ENCODE measurements around the gene LIMS2.

Gene LIMS2

DNA sequence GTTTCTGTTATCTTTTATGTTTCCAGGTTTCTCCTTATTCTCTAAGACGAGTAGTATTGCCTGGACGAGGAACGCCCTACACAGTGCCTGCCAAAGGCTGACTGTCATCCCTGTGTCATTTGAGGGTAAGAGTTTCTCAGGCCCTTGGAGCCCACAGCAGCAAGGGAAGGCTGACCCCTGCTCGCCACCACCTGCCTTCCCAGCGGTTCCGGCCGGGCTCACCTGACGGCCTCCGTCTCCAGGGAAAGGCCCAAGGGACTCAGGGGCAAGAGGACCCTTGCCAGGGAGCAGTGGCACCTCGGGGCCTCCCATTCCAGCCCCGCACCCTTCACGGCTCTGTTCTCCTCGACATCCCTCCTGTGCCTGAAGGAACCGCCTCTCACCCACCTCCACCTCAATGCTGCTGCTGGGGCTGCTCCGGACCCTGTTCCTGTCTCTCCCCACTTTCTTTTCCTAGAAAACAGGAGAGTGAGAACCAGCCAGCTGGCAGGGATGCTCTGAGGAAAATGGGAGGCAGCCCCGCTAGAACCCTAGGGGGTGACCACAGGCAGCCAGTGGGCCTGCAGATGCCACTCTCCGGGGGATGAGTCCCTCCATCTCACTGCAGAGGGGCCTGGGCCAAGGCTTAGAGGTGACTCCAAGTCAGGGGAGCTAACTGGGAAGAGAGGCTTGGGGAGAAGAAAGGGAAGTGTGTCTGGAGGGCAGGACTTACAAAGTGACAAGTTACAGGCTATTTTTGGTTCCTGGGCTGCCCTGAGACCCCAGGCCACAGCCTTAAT, 1.9 kb downstream of the LIMS2 start:
- DNase-seq: no peak

DNA sequence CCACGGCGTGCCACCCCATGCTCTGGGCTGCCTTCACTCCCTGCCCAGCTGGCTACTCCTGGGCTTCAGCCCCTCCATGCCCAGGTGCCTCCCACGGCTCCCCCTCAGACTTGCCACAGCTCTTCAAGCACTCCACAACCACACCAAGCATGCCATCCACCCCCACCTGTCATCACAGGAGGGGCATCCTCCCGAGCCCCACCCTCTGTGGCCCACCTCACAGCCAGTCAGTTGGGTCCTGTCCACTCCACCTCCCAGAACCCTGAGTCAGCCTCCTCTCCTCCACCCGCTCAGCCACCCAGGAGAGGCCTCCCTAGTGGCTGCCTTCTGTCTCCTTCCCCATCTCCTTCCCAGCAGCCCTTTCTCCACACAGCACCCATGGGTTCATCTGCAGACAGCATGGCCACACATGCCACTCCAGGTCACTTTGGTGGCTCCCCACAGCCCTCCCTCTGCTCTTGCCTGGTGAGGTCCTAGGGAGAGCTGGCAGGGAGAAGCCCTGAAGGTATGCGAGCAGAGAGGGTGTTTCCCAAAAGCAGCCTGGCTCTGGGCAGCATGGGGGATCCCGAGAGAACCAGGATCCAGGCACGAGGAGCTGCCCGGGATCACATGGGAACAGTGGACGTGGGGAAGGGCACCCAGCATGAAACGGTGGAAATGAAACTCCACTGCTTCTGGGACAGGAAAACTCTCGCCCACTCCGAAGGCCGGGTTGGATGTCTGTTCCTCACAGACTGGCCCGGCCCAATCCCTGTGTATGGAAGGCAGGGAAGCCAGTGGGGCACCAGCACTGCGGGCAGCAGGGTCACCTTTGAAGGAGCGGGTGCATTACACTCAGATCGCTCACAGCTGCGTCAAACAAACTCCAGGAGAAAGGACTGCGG, 2.7 kb downstream of the LIMS2 start:
- no peak for DNase-seq

DNA sequence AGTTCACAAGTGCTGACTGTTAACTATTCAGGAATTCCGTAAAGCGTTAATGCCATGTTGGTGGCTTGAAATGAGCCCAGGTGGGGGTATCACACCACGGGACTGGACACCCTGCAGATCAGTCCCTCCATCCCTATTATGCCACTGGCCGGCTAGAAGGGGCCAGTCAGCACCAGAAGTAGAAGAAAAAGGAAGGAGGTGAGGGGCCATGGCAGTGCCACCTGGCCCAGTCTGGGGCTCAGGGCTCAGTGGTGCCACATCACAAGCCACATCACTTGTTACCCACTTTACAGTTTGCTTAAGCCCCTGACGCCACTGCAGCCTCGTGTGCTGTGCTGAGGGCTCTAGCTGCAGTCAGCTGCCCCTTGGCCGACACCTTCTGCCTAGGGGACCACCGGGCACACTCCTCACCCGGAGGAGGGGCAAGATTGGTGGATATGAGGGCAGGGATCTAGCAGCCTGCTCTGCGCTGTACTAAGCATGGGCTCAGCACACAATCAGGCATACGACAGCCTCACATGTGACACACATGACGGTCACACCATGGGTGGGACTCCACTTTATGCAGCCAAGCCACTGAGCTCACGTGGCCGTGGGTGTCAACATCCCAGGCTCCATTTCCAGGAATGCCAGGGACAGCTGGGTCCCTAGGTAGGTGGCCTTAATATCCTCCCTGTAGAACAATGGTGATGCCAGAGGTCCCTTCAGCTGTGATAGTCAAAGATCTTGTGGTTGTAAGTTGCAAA, 3.6 kb downstream of the LIMS2 start:
- no peak for DNase-seq

DNA sequence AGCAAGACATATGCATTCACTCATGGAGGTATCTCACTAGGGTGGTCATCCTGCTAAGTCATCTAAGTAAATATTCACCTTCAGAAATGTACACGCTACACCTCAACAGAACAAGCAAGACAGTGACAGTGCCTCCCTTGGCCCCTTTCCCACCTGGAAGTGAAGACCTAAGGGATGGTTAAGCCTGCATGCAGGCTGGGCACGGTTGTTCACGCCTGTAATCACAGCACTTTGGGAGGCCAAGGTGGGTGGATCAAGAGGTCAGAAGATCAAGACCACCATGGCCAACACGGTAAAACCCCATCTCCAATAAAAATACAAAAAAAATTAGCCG, 4.4 kb downstream of the LIMS2 start:
- DNase-seq: no peak

DNA sequence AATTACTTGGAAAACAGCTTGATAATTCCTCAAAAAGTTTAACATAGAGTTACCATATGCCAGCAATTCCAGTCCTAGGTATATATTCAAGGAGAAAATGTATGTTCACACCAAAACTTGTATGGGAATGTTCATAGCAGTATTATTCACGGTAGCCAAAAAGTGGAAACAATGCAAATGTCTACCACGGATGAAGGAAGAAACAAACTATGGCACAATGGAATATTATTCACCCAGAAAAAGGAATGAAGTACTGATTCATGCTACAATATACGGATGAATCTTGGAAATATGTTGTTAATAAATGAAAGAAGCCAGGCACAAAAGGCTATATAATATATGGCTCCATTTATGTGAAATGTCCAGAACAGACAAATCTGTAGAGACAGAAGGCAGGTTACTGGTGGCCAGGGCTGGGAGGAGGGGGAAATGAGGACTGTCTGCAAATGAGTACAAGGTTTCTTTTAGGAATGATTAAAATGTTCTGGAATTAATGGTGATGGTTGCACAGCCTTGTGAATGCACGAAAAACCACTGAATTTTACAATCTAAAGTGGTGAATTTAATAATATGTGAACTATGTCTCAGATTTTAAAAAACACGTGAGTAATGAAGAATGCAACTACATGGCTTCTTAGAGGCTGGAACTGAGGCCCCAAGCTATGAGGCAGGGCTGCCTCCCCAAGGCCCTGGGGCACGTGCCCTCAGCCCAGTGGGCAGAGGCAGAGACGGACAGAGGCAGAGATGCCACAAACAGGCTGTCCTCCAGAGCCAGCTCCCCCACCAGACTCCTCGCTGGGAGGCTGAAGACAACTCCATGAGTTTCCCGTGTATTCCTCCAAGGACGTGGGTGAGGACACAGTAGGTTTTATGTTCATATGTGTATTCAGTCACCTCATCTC, 5.0 kb downstream of the LIMS2 start:
- no peak for DNase-seq

DNA sequence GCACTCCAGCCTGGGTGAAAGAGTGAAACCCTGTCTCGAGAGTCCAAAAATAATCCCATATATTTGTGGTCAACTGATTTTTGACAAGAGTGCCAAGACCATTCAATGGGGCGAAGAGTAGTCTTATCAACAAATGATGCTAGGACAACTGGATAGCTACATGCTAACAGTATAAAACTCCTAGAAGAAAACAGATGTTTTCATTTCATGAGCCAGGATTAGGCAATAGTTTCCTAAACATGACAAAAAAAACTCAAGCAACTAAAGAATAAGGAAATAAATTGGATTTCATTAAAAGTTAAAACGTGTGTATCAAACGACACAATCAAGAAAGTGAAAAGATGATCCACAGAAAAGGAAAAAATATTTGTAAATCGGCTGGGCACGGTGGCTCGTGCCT, 6.3 kb downstream of the LIMS2 start:
- DNase-seq: no peak

DNA sequence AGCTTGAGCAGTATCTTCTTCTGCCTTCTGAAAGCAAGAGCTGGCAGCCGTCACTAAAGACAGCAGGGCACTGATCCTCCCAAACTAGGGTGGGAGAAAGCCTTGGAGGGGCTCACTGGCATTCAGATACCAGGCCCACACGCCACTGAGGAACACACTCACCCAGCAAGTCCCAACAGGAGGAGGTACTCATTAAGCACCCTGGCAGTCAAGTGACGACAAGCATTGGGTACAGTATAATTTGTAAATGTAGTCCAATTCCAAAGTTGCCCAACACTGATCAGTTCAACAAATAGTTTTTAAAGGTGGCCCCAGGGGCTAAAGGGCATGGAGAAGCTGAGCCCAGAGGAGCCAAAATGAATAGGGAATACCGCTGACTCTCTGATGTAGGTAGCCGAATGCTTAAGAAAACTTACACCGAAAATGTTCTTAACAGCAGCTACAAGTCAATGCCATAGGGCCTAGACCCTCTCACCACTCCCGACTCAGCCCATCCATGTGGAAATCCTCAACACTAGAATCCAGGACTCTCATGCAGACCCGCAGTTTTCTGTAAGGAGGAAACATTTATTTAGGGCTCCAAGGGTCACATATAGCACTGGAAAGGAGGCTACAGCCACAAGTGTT, 9.9 kb downstream of the LIMS2 start:
- no peak for DNase-seq

DNA sequence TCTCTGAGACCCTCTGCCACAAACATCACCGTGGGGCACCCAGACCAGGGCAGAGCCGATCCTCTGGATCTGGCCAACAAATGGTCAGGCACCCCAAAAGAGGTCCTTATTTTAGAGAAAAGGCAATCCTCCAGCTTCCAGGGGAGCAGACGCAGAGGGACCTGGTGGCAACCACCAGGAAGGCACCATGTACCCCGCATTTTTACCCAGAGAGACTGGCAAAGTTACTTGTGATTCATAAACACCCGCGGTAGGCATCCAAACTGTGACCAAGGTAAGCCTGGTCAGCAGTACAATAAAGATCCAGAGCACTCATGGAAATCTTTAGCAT, 10.5 kb downstream of the LIMS2 start:
- DNase-seq: no peak

DNA sequence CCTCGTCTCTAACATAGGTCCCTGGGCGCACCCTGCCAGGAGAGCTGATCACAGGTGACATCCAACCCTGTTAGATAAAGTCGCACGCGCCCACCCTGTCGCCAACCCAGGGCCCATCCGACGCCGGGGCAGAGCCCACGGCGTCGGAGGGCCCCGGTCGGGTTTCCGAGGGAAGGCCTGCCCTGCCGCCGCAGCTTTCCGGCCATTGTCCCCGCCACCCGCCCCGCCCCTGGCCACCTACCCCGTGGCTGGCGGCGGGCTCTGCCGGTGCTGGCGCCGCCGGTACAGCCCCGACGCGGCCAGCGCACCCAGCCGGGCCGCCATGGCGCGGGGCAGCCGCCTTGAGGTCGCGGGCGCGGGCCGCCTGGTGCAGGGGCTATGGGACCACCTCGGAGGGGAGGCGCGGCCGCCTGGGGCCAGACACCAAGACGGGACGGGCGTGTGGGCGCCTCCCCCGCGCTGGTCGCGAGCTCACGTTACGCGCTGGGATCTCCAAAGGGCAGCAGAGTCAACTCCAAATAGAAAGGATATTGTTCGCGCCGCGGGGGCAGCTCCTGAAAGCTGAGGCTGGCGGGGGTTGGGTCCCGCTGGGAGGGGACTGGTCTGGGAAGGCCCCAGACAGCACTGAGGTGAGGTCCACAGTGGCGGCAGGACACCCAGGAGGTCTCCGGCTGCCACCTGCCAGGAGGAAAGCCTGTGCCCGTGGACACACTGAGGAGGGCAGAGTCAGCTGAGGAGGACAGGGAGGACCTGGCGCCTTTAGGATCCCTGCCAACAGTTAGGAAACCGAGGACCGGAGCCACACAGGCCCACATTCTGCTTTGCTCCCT, 11.1 kb downstream of the LIMS2 start:
- DNase-seq: no peak

DNA sequence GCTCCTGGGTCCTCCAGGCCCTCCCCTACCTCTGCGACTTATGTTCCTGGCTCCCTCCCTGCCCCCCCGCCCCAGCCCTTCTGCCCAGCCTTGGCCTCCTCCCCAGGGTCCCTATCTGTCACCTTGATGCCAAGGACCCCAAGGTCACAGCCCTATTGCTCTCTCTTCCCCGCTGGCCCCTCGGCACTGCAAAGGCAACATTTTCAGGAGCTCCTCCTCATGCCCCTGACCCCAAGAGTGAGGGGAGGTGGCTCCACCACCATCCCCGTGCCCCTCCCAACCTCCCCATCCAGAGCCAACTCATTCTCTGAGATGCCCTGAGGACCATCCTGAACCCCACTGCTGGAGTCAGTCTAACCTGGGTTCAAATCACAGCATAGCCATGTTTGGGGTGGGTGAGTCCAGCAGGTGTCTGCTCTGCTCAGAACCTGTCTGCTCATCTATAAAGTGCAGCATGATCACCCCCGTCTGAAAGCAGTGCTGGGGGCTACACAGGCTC, 11.7 kb downstream of the LIMS2 start:
- no peak for DNase-seq

DNA sequence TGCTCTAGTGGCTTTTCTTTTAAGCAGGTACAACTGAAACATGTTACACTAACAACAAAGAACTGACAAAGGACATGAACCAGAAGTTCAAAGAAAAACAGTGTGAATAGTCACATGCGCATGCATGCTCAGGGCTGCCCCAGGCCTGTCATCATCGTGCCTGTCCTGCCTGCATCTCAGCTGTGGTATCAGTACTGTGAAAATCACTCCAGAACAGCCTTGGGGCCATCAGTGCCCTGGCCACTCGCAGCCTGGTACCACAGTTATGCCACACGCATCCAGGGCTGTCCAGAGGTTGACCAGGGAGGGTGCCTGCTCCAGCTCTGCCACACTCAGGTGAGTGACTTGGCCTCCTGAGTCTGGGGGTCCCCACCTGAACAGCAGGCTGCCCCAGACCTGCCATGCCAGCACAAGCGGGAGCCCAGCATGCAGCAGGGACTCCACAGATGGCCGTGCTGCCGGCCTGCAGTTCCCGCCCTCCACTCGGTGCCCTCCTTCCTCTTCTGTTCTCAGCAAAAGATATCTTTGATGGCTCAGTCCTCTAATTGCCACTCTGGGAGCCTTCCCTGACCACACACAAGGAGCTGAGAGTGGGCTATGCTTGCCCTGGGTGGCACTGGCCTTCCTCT, 12.3 kb downstream of the LIMS2 start:
- no peak for DNase-seq

DNA sequence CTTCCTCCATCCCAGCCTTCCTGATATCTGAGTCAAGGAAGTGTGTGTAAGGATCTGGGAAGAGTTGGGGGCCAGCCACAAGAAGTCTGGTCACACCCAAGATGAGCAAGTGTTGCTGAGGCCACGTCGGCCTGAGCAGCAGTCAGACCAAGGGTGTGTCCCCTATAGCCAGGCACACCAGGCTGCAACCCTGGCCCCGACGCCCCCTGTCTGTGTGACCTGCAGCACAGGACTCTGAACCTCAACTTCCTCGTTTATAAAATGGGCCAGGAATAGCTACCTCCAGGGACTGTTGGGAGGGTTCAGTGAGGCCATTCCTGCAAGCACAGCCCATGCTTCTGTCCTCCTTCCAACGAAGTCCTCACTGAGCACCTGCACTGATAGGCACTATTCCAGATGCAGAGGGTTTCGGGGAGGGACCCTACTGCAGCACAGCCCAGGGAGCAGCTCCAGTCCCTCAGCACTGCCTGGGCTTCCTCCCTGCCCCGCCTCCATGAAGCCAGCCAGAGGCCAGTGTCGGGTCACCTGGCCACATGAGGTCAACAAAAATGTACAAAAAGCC, 13.3 kb downstream of the LIMS2 start:
- DNase-seq: no peak

DNA sequence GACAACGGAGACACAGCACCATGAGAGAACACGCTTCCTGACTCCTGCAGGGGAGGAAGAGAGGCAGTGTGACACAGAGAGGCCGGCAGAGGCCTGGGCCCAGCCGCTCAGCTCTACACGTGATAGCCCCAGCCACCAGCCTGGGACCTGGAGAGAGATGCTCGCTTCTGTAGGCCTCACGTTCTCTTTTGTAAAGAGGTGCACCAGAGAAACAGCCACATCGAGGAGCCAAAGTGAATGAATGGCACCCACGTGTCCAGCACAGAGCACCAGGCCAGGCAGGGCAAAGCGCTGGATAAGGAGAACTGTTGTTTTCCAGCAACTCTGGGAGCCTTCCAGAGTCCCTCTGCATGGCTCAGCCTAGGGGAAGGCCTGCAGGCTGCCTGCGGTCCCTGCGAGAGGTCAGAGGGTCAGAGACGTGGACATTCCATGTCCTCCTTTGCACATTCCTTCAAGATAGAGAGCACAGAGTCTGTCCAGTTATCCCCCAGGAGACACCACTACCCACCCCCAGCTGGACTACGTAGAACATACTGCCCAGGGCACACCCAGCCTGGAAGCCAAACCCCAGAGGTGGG, 14.2 kb downstream of the LIMS2 start:
- DNase-seq: no peak

DNA sequence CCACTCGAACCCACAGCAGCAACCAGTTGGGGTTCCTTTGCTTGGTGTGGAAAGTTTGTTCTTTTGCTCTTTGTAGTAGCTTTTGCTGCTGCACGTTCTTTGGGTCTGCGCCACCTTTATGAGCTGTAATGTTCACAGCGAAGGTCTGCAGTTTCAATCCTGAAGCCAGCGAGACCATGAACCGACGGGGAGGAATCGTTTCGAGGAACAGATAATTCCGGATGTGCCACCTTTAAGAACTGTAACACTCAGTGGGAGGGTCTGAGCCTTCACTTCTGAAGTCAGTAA, 15.1 kb downstream of the LIMS2 start:
- DNase-seq: no peak

DNA sequence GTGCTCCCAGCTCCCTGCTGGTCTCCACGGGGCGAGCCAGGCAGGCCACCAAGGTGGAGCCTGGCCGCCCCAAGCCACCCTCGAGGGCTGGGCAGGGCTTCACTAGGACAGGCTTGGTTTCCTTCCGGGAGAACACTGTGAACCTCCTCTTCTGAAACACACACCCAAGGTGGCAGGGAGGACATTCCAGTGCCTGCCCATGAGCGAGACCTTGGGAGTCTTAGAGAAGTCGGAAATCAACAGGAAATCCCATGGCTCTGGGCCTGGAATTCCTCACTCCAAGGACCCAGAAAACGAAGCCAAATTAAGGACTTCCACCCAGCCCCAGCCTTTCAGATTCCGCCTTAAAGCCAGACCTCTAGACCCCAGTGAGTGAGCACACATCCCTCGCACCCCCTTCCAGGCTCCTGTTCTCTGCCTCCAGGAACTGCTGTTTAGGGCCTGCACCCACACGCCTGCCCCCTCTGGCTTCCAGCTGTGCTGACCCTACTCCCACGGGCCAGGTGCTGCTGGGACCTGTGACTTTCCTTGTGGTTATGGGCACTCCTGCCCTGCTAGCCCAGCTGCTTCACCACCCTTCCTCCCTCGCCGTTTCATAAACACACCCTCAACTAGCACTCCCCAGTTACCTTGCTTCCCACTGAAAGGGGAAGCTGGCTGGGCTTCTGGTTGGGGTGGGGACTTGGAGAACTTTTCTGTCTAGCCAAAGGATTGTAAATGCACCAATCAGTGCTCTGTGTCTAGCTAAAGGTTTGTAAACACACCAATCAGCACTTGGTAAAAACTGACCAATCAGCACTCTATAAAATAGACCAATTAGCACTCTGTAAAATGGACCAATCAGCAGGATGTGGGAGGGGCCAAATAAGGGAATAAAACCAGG, 15.7 kb downstream of the LIMS2 start:
- DNase-seq: no peak

DNA sequence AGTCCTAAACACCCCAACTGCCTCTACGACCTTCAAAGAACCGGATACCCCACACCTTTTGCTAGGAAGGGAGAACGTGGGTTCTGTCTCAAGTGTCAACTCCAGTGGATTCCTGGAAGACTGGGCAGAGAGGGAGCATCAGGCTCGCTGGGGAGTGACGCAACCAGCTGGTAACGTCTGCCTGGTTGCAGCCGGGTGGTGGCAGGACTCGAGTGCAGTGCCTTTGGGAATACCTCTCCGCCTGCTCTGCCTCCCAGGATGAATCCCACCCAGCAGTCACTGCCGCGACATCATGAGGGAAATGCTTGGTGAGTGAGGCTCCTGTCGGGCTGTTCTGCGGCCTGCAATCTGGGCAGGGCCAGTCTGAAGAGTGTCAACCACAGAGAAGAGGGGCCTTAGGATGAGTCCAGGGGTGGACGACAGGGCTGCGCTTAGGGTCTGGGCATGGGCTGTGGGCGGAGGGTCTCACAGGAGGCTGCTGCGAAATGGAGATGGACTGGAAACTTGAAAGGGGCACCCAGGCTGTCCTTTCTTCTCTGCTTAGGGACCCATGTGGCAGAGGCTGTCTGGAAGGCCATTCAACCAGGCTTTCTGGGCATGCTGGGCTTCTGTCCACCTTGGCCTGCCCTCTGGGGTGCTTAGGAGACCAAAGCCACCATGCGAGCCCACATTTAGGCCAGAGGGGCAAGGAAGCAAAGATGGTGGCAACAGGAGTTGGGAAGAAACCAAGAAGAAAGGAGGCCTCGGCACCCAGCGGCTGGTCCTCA, 16.5 kb downstream of the LIMS2 start:
- DNase-seq: no peak

DNA sequence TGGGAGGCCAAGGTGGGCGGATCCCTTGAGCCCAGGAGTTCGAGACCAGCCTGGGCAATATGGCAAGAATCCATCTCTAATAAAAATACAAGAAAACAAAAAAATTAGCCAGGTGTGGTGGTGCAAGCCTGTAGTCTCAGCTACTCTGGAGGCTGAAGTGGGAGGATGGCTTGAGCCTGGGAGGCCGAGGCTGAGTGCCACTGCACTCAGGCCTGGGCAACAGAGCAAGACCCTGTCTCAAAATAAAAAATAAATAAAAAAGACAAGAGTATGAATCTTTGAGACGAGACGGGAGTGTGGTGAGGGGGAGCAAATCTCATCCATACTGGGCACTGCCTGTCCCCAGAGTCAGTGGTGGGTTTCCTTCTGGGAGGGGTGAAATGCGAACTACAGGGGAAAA, 17.2 kb downstream of the LIMS2 start:
- no peak for DNase-seq

DNA sequence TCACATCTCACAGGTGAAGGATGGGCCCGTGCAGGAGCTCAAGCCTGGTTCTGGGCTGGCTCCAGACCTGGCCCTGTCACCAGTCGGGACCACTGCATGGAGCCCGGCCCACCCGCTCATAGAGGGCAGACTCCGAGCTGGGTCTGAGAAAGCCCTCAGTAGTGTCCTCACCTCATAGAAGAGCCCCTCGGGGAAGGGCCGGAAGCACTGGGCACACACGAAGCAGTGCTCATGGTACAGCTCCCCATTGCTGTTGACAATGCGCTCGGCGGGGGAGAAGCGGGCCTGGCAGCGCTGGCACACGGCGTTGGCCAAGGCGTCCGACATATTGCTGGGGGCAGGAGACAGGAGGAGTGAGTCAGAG, 18.1 kb downstream of the LIMS2 start:
- no peak for DNase-seq

Data from SHP77 treated with DMSO at 0.1 percent for 48 hours (cell line).